HCT116 (cell line): Measurements from ENCODE around the gene TRIM72. TPM values are rescaled to one million over a fixed set of nuclear protein-coding genes. Genes with fewer than 3 reads are reported as not detected.
"Not testable (repeated sequence)": the region's sequence is repeated elsewhere in the genome, so short reads cannot be mapped to it uniquely, and the experiment has no call there.

Experiments
- ATAC-seq: fragments of 200-7000 bp; cut with Tn5 transposase; 2 replicates; pipeline ENCODE4 v1.9.1; 2020; ENCODE audit warnings: mild to moderate bottlenecking, moderate library complexity
- BruUV-seq: library from RNA; stranded (reverse); fragments of 400-500 nt; replicated peaks from 2 replicates; lab custom pipeline; 2021; lab: Mats Ljungman, UMichigan
- CTCF ChIA-PET: fragments of 300-600 bp; sonication (Branson Sonifier 250); formaldehyde crosslinking; loops from one replicate; lab custom pipeline; 2021; ENCODE audit warnings: antibody characterized with exemption; lab: Charles Lee
- POLR2A ChIA-PET: fragments of 300-600, 350-600 bp; sonication (Branson Sonifier 250); formaldehyde crosslinking; loops from one replicate; lab custom pipeline; 2021; ENCODE audit warnings: antibody characterized with exemption; lab: Charles Lee
- RAD21 ChIA-PET, 2 experiments: fragments of 300-600 bp; sonication (Branson Sonifier 250); formaldehyde crosslinking; loops; one replicate each; lab custom pipeline; 2023; ENCODE audit warnings: low total read pairs in 2 of 2; ENCODE audit not compliant: uncharacterized antibody in 2 of 2, unreplicated experiment in 2 of 2, low non-redundant PET in 1 of 2; lab: Charles Lee
- DNase-seq: peaks from one replicate; pipeline ENCODE4 v3.0.0-alpha.2; 2010; ENCODE audit warnings: low read depth, low spot score
- H2AFZ ChIP-seq: fragments of 200-600 bp; shearing (Covaris generic), sonication (generic); 2 replicates; pipeline ENCODE4 v1.6.1; 2017; ENCODE audit warnings: low read depth, mixed run types, mixed read lengths, antibody characterized with exemption, low read length; ENCODE audit not compliant: poor library complexity, severe bottlenecking
- H3K27ac ChIP-seq: 2 replicates; pipeline ENCODE4 v1.5.1; 2012; ENCODE audit warnings: low read depth, low read length
- H3K27me3 ChIP-seq: fragments of 200-600 bp; sonication (generic); 2 replicates; pipeline ENCODE4 v1.6.1; 2016; ENCODE audit warnings: mixed run types, low read length, mixed read lengths; ENCODE audit not compliant: insufficient read depth
- H3K36me3 ChIP-seq, 2 experiments: fragments of 200-500 bp in 1 of 2; fragments of 200-600 bp in 1 of 2; sonication (Bioruptor generic) in 1 of 2; sonication (generic) in 1 of 2; 2 replicates each; pipeline versions ENCODE4 v1.5.1 to v1.6.1; 2014 to 2016; ENCODE audit warnings: low read length in 2 of 2, inconsistent platforms in 1 of 2, mixed read lengths in 1 of 2, mixed run types in 1 of 2; ENCODE audit not compliant: insufficient read depth in 2 of 2, control insufficient read depth in 1 of 2
- H3K4me1 ChIP-seq, 2 experiments: fragments of 200-600 bp in 1 of 2; sonication (generic) in 1 of 2; 2 replicates each; pipeline versions ENCODE4 v1.5.1 to v1.6.1; 2012 to 2017; ENCODE audit warnings: low read length in 2 of 2, inconsistent platforms in 1 of 2, mild to moderate bottlenecking in 1 of 2, mixed read lengths in 1 of 2, mixed run types in 1 of 2, moderate library complexity in 1 of 2; ENCODE audit not compliant: insufficient read depth in 2 of 2, control insufficient read depth in 1 of 2
- H3K4me2 ChIP-seq: fragments of 200-600 bp; sonication (generic); 2 replicates; pipeline ENCODE4 v1.6.1; 2017; ENCODE audit warnings: mixed run types, low read length, mixed read lengths
- H3K4me3 ChIP-seq, 2 experiments: fragments of 200-600 bp in 1 of 2; sonication (generic) in 1 of 2; replicated peaks in 1 of 2; 2 replicates each; pipeline ENCODE4 v1.5.1; 2011 to 2016; ENCODE audit warnings: low read length in 2 of 2, control low read depth in 1 of 2, low read depth in 1 of 2, mild to moderate bottlenecking in 1 of 2, mixed read lengths in 1 of 2, mixed run types in 1 of 2
- H3K79me2 ChIP-seq: fragments of 200-600 bp; sonication (generic); 2 replicates; pipeline ENCODE4 v1.6.1; 2017; ENCODE audit warnings: mild to moderate bottlenecking, mixed run types, low read length, moderate library complexity, mixed read lengths; ENCODE audit not compliant: insufficient read depth
- H3K9ac ChIP-seq: fragments of 200-600 bp; sonication (generic); 2 replicates; pipeline ENCODE4 v1.6.1; 2016; ENCODE audit warnings: low read length, mixed read lengths
- H3K9me2 ChIP-seq: fragments of 200-600 bp; sonication (generic), shearing (Covaris generic); 2 replicates; pipeline ENCODE4 v1.6.1; 2017; ENCODE audit warnings: mixed run types, mild to moderate bottlenecking, moderate library complexity; ENCODE audit not compliant: insufficient read depth
- H3K9me3 ChIP-seq, 2 experiments: fragments of 200-500 bp in 1 of 2; fragments of 200-600 bp in 1 of 2; sonication (Bioruptor generic) in 1 of 2; sonication (generic) in 1 of 2; 2 replicates each; pipeline ENCODE4 v1.6.1; 2014 to 2017; ENCODE audit warnings: low read length in 2 of 2, mixed read lengths in 2 of 2, inconsistent platforms in 1 of 2, low read depth in 1 of 2, mild to moderate bottlenecking in 1 of 2, mixed run types in 1 of 2, moderate library complexity in 1 of 2; ENCODE audit not compliant: control insufficient read depth in 1 of 2, insufficient read depth in 1 of 2
- H4K20me1 ChIP-seq: fragments of 200-600 bp; sonication (generic), shearing (Covaris generic); 2 replicates; pipeline ENCODE4 v1.6.1; 2017; ENCODE audit warnings: mixed run types, mild to moderate bottlenecking, moderate library complexity; ENCODE audit not compliant: insufficient read depth
- ATF3 ChIP-seq: IDR thresholded peaks from 2 replicates; pipeline ENCODE4 v1.6.1; 2012
- CEBPB ChIP-seq: IDR thresholded peaks from 2 replicates; pipeline ENCODE4 v1.6.1; 2012; ENCODE audit warnings: low read depth
- EGR1 ChIP-seq: IDR thresholded peaks from 2 replicates; pipeline ENCODE4 v1.6.1; 2012; ENCODE audit warnings: low read depth
- EZH2phosphoT487 ChIP-seq: fragments of 200-600 bp; IDR thresholded peaks from 2 replicates; pipeline ENCODE4 v1.6.1; 2018; ENCODE audit warnings: antibody characterized with exemption, borderline replicate concordance
- POLR2A ChIP-seq: IDR thresholded peaks from 2 replicates; pipeline ENCODE4 v1.7.0; 2011; ENCODE audit warnings: borderline replicate concordance; ENCODE audit not compliant: insufficient read depth, insufficient read length; ENCODE audit errors: extremely low read depth
- RAD21 ChIP-seq: IDR thresholded peaks from 2 replicates; pipeline ENCODE4 v1.6.1; 2012; ENCODE audit warnings: low read depth, mild to moderate bottlenecking
- SIN3A ChIP-seq: IDR thresholded peaks from 2 replicates; pipeline ENCODE4 v1.6.1; 2012; ENCODE audit warnings: low read depth
- SP1 ChIP-seq: IDR thresholded peaks from 2 replicates; pipeline ENCODE4 v1.6.1; 2012; ENCODE audit warnings: low read depth
- SRF ChIP-seq: IDR thresholded peaks from 2 replicates; pipeline ENCODE4 v1.6.1; 2012; ENCODE audit warnings: low read depth
- TCF7L2 ChIP-seq: IDR thresholded peaks from 2 replicates; pipeline ENCODE4 v1.7.0; 2011; ENCODE audit warnings: borderline replicate concordance, inconsistent platforms; ENCODE audit not compliant: insufficient read depth, insufficient read length; ENCODE audit errors: extremely low read depth
- YY1 ChIP-seq: IDR thresholded peaks from 2 replicates; pipeline ENCODE4 v1.6.1; 2011; ENCODE audit warnings: low read length, low read depth, moderate library complexity, mild to moderate bottlenecking; ENCODE audit not compliant: insufficient replicate concordance; ENCODE audit errors: extremely low read depth
- ZBTB33 ChIP-seq: IDR thresholded peaks from 2 replicates; pipeline ENCODE4 v1.6.1; 2011; ENCODE audit warnings: mild to moderate bottlenecking, low read length, moderate library complexity; ENCODE audit not compliant: insufficient replicate concordance; ENCODE audit errors: extremely low read depth
- intact Hi-C: fragments of 100-400 bp; cut with micrococcal nuclease; formaldehyde crosslinking; loops from 2 replicates; pipeline ENCODE4 v1.10.0; 2022
- total RNA-seq: library from RNA; stranded (reverse); gene quantifications from one replicate; pipeline ENCODE4 v1.2.1, GENCODE V29; 2021; ENCODE audit not compliant: unreplicated experiment

The TRIM72 gene
- total RNA-seq, 1 experiment from 2014 or later = 43.8 TPM

- intact Hi-C loops = no loop called here
- Histone ChIP-seq H3K36me3 (peaks cover 68 to 91% of the 10 kb centered on the region in 2 experiments), H3K4me3 (no peak overlapping the region), H3K27me3 (no peaks in the 10 kb centered on the region), H3K4me2 (no peak overlapping the region), H3K9ac (no peak overlapping the region), H3K4me1 (no peaks in the 10 kb centered on the region), H3K27ac (no peak overlapping the region), H3K79me2 (peaks cover 73% of the 10 kb centered on the region), H2AFZ (no peak overlapping the region), H3K9me3 (no peaks in the 10 kb centered on the region), H4K20me1 (peaks cover 51% of the 10 kb centered on the region; the same call in 1 of the 2 replicates), H3K9me2 (no peaks in the 10 kb centered on the region)
- BruUV-seq = no TSS peak
- RAD21 ChIA-PET = no interaction called here
- CTCF ChIA-PET = no interaction called here
- TF ChIP-seq CEBPB (no peak), ZBTB33 (no peak), TCF7L2 (no peak), SP1 (no peak), POLR2A (no peak), EZH2phosphoT487 (no peak), SIN3A (no peak), YY1 (no peak), RAD21 (no peak), SRF (no peak), EGR1 (no peak), ATF3 (no peak)
- DNase-seq (no peak), ATAC-seq (no peak)
- POLR2A ChIA-PET = no interaction called here
These were observed 19.0 kb upstream of the TRIM72 start for GRCh38 chr16:31194898-31195297.

DNA sequence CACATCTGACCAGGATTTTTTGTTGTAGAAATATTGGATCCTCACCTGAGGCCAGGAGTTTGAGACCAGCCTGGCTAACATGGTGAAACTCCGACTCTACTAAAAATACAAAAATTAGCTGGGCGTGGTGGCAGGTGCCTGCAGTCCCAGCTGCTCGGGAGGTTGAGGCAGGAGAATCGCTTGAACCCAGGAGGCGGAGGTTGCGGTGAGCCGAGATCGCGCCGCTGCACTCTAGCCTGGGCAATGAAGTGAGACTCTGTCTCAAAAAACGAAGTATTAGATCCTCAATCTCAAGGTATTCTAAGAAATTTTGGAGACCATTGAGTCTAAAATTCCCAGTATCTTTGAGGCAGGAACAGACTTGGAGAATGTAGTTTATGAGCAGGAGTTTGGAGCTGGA, 18.1 kb upstream of the TRIM72 start:
- H2AFZ ChIP-seq, H3K9ac ChIP-seq, CTCF ChIA-PET, BruUV-seq, H3K9me3 ChIP-seq, DNase-seq, intact Hi-C loops, H3K4me2 ChIP-seq, H3K4me1 ChIP-seq, POLR2A ChIA-PET, H3K9me2 ChIP-seq, H3K4me3 ChIP-seq, ATAC-seq, H3K27ac ChIP-seq, RAD21 ChIA-PET, H3K27me3 ChIP-seq: not testable (repeated sequence)
- Histone ChIP-seq H3K36me3 (peaks cover 58 to 84% of the 10 kb centered on the region in 2 experiments), H3K79me2 (peaks cover 63% of the 10 kb centered on the region), H4K20me1 (peaks cover 45% of the 10 kb centered on the region; the same call in 1 of the 2 replicates)
